Measurements from ENCODE around the gene TAF12.
A peak's percentile ranks its signal among the peaks of the same experiment; 100 is the strongest.
"Not testable (repeated sequence)": the region's sequence is repeated elsewhere in the genome, so short reads cannot be mapped to it uniquely, and the experiment has no call there.

Gene TAF12

DNA sequence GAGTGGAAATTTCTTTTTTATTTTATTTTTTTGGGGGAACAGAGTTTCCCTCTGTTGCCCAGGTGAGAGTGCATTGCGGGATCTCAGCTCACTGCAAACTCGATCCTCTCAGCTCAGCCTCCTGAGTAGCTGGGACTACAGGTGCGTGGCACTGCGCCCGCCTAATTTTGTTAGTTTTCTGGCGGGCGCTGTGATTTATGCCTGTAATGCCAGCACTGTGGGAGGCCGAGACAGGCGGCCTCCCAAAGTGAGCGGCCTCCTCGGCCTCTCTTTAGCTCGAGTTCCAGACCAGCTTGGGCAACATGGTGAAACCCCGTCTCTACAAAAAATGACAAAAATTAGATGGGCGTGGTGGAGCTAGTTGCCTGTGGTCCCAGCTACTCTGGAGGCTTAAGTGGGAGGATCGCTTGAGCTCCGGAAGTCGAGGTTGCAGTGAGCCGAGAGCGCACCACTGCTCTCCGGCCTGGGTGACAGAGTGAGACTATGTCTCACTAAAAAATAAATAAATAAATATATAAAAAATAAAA is 28.4 kb upstream of the TAF12 start:
- no peak for TF ChIP-seq CTCF (IDR thresholded peaks at IDR 0.05; ENCODE audit: low read depth, low read length)
- H3K4me3 ChIP-seq (replicated peaks in 1 of 2; ENCODE audit: low read depth in 2 of 2, low read length in 2 of 2) = no peak overlapping the region
- DNase-seq (ENCODE audit: low read depth in 2 of 2) = no peak

DNA sequence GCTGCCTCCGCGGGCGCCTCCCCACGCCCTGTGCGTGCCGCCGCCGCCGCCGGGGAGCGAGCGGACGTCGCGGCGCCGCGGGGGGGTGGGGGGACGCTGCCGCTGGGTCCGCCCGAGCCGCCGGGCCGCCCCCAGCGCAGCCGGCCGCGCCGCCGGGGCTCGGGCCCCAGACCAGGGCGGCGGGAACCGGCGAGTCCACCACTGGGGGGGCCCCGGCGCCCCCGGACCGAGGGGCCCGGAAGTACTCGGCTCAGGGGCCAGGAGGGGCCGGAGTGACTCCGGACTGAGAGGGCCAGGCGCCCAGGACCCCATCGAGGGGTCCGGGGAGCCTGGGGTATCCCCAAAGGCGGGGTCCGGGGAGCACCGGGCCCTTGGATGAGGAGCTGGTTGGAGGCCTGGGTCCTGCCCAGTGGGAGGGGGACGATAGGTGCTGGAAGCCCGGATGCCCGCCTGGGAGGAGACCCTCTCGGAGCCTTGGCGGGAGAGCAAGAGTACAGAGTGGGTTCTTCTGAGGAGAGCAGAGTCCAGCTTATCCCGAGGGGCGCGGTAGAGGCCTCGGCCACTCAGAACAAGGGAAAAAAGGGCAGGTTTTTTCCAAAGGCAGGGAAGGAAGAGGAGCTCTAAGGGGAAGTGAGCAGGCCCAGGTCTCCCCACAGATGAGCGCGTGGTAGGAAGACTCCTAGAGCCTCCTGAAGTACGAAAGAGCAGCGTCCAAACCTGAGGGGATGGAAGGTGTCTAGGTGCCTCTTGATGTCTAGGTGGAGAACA is 26.3 kb upstream of the TAF12 start:
- TF ChIP-seq CTCF (IDR thresholded peaks at IDR 0.05; ENCODE audit: low read depth, low read length) = no peak
- peak; percentile 48 to 79 for DNase-seq (ENCODE audit: low read depth in 2 of 2)
- H3K4me3 ChIP-seq (replicated peaks in 1 of 2; ENCODE audit: low read depth in 2 of 2, low read length in 2 of 2) = peak overlapping the region; percentile 80

- no peak for TF ChIP-seq CTCF (IDR thresholded peaks at IDR 0.05; ENCODE audit: low read depth, low read length)
- DNase-seq (ENCODE audit: low read depth in 2 of 2) = peak; percentile 87 to 91
- H3K4me3 ChIP-seq (replicated peaks in 1 of 2; ENCODE audit: low read depth in 2 of 2, low read length in 2 of 2) = peak within 1 kb of the TSS; percentile 80
Observed at GRCh38 chr1:28668191-28668955, 25.5 kb upstream of the TAF12 start, which contains the start of gene GMEB1. TSS of gene GMEB1 (plus strand) at chr1:28668784. CDS start at chr1:28683613, 14,829 bp downstream.

GRCh38 chr1:28666806-28667205 is 23.9 kb upstream of the TAF12 start:
- DNase-seq (ENCODE audit: low read depth in 2 of 2) = no peak
- no peak for TF ChIP-seq CTCF (IDR thresholded peaks at IDR 0.05; ENCODE audit: low read depth, low read length)

GRCh38 chr1:28663871-28664470 is 21.1 kb upstream of the TAF12 start:
- no peak for DNase-seq (ENCODE audit: low read depth in 2 of 2)
- TF ChIP-seq CTCF (IDR thresholded peaks at IDR 0.05; ENCODE audit: low read depth, low read length) = no peak
- H3K4me3 ChIP-seq (replicated peaks in 1 of 2; ENCODE audit: low read depth in 2 of 2, low read length in 2 of 2) = no peak overlapping the region

More at GRCh38 chr1:28666806-28667205, 23.9 kb upstream of the TAF12 start:
- no peak overlapping the region for H3K4me3 ChIP-seq (replicated peaks in 1 of 2; ENCODE audit: low read depth in 2 of 2, low read length in 2 of 2)

DNA sequence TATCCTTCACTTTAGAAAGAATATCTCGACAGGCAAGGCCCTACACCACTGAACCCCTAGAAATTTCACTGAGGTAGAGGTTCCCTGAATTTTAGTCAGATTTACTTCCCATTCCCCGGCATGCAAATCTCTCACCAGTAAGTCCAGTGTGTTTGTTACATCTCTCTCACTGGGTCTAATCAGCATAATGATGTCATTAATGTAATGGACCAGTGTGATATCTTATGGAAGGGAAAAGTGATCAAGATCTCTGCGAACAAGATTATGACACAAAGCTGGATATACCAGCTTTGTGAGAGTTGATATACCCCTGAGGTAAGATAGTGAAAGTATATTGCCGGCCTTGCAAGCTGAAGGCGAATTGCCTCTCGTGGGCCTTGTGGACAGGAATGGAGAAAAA is 13.5 kb upstream of the TAF12 start:
- no peak overlapping the region for H3K4me3 ChIP-seq (replicated peaks in 1 of 2; ENCODE audit: low read depth in 2 of 2, low read length in 2 of 2)
- DNase-seq (ENCODE audit: low read depth in 2 of 2) = no peak
- TF ChIP-seq CTCF (IDR thresholded peaks at IDR 0.05; ENCODE audit: low read depth, low read length) = no peak

DNA sequence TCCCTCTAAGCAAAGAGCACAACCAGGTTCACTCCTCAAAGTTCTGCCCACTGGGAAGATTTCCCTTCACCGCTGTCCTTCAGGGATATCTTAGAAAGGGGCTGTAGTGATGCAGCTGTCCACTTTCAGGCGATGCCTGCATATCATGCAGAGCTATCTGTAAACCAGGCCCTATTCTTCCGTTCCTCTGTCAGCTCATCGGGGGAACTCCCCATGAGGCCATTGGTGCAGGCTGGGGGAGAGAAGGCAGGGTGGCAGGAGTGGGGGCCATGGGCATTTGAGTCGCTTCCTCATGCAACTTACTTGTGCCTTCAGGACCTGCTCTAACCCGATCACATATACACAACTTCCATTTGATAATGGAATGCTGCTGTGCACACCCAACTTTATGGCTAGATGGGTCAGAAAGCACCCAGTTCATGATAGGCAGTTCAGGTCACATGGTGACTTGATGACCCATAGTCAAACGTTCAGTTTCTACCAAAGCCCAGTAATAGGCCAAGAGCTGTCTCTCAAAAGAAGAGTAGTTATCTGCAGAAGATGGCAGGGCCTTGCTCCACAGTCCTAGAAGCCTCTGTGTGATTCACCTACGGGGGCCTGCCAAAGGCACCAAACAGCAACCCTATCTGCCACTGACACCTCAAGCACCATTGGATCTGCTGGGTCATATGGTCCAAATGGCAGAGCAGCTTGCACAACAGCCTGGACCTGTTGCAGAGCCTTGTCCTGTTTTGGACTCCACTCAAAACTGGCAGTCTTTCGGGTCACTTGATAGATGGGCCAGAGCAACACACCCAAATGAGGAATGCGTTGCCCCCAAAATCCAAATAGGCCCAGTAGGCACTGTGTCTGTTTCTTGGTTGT is 12.8 kb upstream of the TAF12 start:
- not testable (repeated sequence) for H3K4me3 ChIP-seq (replicated peaks in 1 of 2; ENCODE audit: low read depth in 2 of 2, low read length in 2 of 2); DNase-seq (ENCODE audit: low read depth in 2 of 2)

Data from cardiac fibroblast (primary cell).